Calu3 (cell line): Measurements from ENCODE around the gene CACNA1E. TPM values are rescaled to one million over a fixed set of nuclear protein-coding genes. Genes with fewer than 3 reads are reported as not detected.

ENCODE experiments used
- BruUV-seq: library from RNA; stranded (reverse); fragments of 400-500 nt; replicated peaks from 2 replicates; lab custom pipeline; 2021; lab: Mats Ljungman, UMichigan
- CTCF ChIA-PET: fragments of 300-600 bp; sonication (Branson Sonifier 250); formaldehyde crosslinking; loops from one replicate; lab custom pipeline; 2022; ENCODE audit warnings: antibody characterized with exemption; lab: Charles Lee
- DNase-seq: peaks from one replicate; pipeline ENCODE4 v3.0.0; 2022
- H3K27ac Mint-ChIP-seq: one replicate; pipeline ENCODE4 v1.8.0; 2022; ENCODE audit warnings: mixed read lengths; ENCODE audit not compliant: unreplicated experiment
- H3K27me3 Mint-ChIP-seq: one replicate; pipeline ENCODE4 v1.8.0; 2022; ENCODE audit warnings: mixed read lengths; ENCODE audit not compliant: unreplicated experiment
- H3K36me3 Mint-ChIP-seq: one replicate; pipeline ENCODE4 v1.8.0; 2022; ENCODE audit warnings: mild to moderate bottlenecking, moderate library complexity, mixed read lengths; ENCODE audit not compliant: insufficient read depth, unreplicated experiment
- H3K4me1 Mint-ChIP-seq: one replicate; pipeline ENCODE4 v1.8.0; 2022; ENCODE audit warnings: mild to moderate bottlenecking, low read depth, mixed read lengths; ENCODE audit not compliant: unreplicated experiment
- H3K4me3 Mint-ChIP-seq: one replicate; pipeline ENCODE4 v1.8.0; 2022; ENCODE audit warnings: mild to moderate bottlenecking, low read depth, moderate library complexity, mixed read lengths; ENCODE audit not compliant: unreplicated experiment
- H3K9me3 Mint-ChIP-seq: one replicate; pipeline ENCODE4 v1.8.0; 2022; ENCODE audit warnings: low read depth, mixed read lengths; ENCODE audit not compliant: unreplicated experiment
- CTCF ChIP-seq: fragments of 200-600 bp; IDR thresholded peaks from one replicate; pipeline ENCODE4 v1.8.0; 2022; ENCODE audit warnings: antibody characterized with exemption; ENCODE audit not compliant: unreplicated experiment
- intact Hi-C: fragments of 100-400 bp; cut with micrococcal nuclease; formaldehyde crosslinking; loops from one replicate; pipeline ENCODE4 v1.10.0; 2022; ENCODE audit not compliant: unreplicated experiment
- total RNA-seq: library from RNA; stranded (reverse); gene quantifications from 2 replicates; pipeline ENCODE4 v1.2.3, GENCODE V29; 2022

CACNA1E gene
- total RNA-seq, 1 experiment from 2014 or later, result not detected

DNA sequence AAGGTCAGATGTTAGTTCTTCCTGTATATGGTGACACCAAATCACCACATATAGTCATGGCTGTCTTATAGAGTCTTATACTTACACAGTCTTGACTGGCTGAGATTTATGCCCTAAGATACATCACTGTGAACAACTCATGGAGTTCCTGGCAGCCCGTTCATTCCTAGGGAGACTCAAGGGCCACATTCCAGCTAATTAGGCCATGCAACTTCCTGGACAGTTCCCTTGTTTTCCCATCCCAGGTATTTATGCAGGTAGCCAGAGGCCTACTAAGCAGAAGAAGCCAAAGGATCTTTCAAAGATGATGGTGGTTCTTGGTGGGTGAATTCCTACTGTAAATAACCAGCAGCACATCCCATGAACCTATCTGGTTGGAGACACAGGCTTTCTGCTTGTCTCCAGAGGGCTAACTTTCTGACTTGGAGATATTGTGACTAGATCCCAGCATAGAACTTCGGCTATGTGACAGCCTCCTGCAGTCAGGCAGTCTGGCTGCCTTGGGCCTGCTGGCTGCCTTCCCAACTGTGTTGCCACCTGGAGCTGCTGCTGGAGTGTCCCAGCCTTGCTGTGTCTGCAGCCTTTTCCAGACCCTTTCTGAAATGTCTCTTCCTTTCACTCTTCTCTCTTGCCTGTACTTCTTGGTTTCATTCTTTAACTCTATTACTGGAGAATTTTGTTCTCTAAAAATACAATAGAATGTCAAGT is 283.8 kb downstream of the CACNA1E start:
- Mint-ChIP-seq H3K36me3 (no peaks in the 10 kb centered on the region), H3K4me3 (no peak overlapping the region), H3K27me3 (peaks cover 9% of the 10 kb centered on the region), H3K27ac (no peak overlapping the region), H3K9me3 (peaks cover 2% of the 10 kb centered on the region), H3K4me1 (no peaks in the 10 kb centered on the region)
- intact Hi-C loops, result no loop called here
- no TSS peak for BruUV-seq
- CTCF ChIA-PET, result no interaction called here
- no peak for TF ChIP-seq CTCF
- DNase-seq, result no peak

- Mint-ChIP-seq H3K27ac (no peak overlapping the region), H3K4me1 (no peaks in the 10 kb centered on the region), H3K27me3 (no peaks in the 10 kb centered on the region), H3K36me3 (no peaks in the 10 kb centered on the region), H3K9me3 (peaks cover 2% of the 10 kb centered on the region), H3K4me3 (no peak overlapping the region)
- CTCF ChIA-PET, result no interaction called here
- intact Hi-C loops, result no loop called here
- no peak for DNase-seq
- no TSS peak for BruUV-seq
- TF ChIP-seq CTCF, result no peak
These were observed 285.1 kb downstream of the CACNA1E start for GRCh38 chr1:181768211-181768929.

DNA sequence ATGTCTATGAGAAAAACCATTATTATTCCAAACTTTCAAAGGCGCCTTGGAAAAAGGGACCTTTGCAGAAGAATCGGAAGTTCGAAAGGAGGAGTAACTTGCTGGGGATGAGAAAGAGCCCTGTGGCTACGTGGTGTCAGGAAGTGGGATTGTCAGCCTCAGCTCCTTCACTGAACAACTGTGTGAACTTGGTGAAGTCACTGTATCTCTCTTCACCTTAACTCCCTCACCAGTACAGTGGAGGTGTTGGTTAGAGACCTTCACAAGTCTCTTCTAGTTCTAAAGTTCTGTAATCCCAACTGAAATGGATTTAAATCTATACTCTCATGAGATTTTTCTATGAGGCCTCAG is 285.6 kb downstream of the CACNA1E start:
- H3K36me3 Mint-ChIP-seq, result no peaks in the 10 kb centered on the region
- H3K4me1 Mint-ChIP-seq, result no peaks in the 10 kb centered on the region
- H3K27me3 Mint-ChIP-seq, result no peaks in the 10 kb centered on the region
- no peak for DNase-seq
- H3K9me3 Mint-ChIP-seq, result peaks cover 2% of the 10 kb centered on the region
- no peak overlapping the region for H3K4me3 Mint-ChIP-seq
- intact Hi-C loops, result no loop called here
- H3K27ac Mint-ChIP-seq, result no peak overlapping the region
- BruUV-seq, result no TSS peak
- CTCF ChIA-PET, result no interaction called here
- TF ChIP-seq CTCF, result no peak

- H3K4me1 Mint-ChIP-seq, result no peaks in the 10 kb centered on the region
- CTCF ChIA-PET, result no interaction called here
These were observed 286.5 kb downstream of the CACNA1E start for GRCh38 chr1:181769846-181770245.

More at GRCh38 chr1:181769846-181770245, 286.5 kb downstream of the CACNA1E start:
- TF ChIP-seq CTCF, result no peak
- no peaks in the 10 kb centered on the region for H3K27me3 Mint-ChIP-seq
- no peak for DNase-seq
- no TSS peak for BruUV-seq
- no peak overlapping the region for H3K4me3 Mint-ChIP-seq
- H3K27ac Mint-ChIP-seq, result no peak overlapping the region
- peaks cover 2% of the 10 kb centered on the region for H3K9me3 Mint-ChIP-seq
- intact Hi-C loops, result no loop called here
- no peaks in the 10 kb centered on the region for H3K36me3 Mint-ChIP-seq
